COLO668 (cell line): ENCODE data around the gene MGAM2.

ENCODE experiments used
- DNase-seq: peaks from one replicate; lab custom pipeline; 2025; ENCODE audit not compliant: unreplicated experiment; lab: John Stamatoyannopoulos, UW

Gene MGAM2

GRCh38 chr7:142175594-142175993 is 64.1 kb downstream of the MGAM2 start:
- DNase-seq: no peak

DNA sequence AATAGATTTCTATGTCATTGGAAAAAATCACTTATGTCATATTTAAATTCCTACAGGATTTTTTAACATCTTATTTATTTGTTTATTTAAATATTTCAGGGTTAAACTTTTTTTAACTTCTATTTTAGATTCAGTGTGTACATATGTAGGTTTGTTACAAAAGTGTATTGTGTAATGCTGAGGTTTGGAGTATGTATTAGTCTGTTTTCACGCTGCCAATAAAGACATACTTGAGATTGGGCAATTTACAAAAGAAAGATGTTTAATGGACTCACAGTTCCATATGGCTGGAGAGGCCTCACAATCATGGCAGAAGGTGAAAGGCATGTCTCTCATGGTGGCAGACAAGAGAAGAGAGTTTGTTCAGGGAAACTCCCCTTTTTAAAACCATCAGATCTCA is 65.4 kb downstream of the MGAM2 start:
- DNase-seq: no peak

DNA sequence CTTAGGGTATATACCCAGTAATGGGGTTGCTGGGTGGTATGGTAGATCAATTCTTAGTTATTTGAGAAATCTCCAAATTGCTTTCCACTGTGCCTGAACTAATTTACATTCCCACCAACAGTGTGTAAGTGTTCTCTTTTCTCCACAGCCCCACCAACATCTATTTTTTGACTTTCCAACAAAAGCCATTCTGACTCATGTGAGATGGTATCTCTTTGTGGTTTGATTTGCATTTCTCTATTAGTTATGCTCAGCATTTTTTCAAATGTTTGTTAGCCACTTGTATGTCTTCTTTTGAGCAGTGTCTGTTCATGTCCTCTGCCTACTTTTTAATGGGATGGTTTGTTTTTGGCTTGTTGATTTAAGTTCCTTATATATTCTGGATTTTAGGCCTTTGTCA is 66.4 kb downstream of the MGAM2 start:
- DNase-seq: no peak

- DNase-seq: no peak
Observed at GRCh38 chr7:142180426-142180825, 68.9 kb downstream of the MGAM2 start.

GRCh38 chr7:142181211-142181610 is 69.7 kb downstream of the MGAM2 start:
- DNase-seq: no peak

DNA sequence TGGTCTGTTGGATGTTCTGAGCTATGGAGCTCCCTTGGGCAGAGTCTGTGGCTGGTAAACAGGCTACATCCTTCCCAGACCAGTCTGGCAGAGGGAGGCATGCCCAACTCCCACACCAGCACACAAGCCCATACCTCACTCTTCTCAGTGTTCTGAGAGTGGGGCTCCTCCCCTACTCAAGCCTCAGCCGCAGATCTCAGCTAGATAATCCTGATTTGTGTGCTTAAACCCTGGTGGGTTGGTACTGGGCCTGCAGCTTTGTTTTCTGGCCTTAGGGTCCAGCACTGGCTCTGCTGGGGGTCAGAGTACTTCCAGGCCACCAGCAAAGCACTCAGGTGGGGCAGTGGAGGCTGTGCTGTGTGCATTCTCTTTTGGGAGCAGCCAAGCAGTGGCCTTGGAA is 70.4 kb downstream of the MGAM2 start:
- no peak for DNase-seq

GRCh38 chr7:142185069-142185468 is 73.6 kb downstream of the MGAM2 start:
- no peak for DNase-seq

GRCh38 chr7:142185801-142186200 is 74.3 kb downstream of the MGAM2 start:
- no peak for DNase-seq

GRCh38 chr7:142188154-142188553 is 76.6 kb downstream of the MGAM2 start:
- no peak for DNase-seq

DNA sequence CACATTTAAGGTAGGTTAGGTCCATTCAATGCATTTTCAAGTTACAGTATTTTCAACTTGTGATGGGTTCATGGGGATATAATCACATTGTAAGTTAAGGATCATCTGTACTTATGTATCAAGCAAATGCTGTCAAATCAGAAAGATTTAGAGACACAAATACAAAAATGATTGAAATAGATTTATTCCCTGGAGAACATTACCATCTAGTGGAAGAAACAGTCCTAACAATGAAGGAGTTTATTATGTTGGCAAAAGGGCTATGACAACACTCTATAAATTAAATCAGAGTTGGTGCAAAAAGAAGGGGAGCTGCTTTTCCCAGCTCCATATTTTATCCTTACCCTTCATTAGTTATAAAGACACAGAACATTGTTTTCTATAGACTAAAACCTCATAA is 77.3 kb downstream of the MGAM2 start:
- DNase-seq: no peak

DNA sequence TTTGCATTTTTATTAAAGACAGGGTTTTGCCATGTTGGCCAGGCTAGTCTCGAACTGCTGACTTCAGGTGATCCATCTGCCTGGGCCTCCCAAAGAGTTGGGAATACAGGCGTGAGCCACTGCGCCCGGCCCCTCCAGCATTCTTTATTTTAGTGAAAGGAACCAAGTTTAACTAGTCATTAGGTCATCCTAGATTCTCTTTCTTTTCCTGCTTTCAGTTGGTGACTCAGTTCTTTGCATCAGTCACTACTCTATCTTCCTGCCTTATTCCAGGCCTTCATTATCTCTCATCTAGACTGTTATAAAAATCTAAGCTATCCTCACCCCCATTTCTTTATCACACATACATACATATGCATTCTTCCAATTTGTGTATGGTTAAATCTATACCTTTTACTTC is 82.7 kb downstream of the MGAM2 start:
- DNase-seq: no peak

GRCh38 chr7:142196066-142196840 is 84.7 kb downstream of the MGAM2 start:
- DNase-seq: no peak

- DNase-seq: no peak
Observed at GRCh38 chr7:142200206-142200605, 88.7 kb downstream of the MGAM2 start.

GRCh38 chr7:142228537-142229104 is 117.1 kb downstream of the MGAM2 start:
- no peak for DNase-seq

GRCh38 chr7:142231716-142232115 is 120.2 kb downstream of the MGAM2 start:
- no peak for DNase-seq

DNA sequence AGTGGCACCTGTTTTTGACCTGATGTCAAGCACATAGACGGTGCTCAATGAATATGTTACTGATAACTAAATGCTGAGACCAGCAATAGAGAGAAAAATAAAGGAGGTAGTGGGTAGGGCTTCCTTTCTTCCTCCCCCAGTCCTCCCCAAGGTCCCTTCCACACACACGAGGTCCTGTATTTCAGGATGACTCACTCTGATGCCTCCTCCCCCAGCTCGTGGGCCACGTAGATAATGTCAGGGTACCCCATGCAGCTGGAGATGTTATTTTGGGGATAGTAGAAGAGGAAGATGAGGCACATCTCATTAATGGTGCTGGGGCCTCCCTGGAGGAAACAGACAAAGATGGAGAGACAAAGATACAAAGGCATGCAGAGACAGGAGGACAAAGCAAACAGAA is 129.0 kb downstream of the MGAM2 start:
- no peak for DNase-seq

GRCh38 chr7:142243823-142244222 is 132.3 kb downstream of the MGAM2 start:
- DNase-seq: no peak

DNA sequence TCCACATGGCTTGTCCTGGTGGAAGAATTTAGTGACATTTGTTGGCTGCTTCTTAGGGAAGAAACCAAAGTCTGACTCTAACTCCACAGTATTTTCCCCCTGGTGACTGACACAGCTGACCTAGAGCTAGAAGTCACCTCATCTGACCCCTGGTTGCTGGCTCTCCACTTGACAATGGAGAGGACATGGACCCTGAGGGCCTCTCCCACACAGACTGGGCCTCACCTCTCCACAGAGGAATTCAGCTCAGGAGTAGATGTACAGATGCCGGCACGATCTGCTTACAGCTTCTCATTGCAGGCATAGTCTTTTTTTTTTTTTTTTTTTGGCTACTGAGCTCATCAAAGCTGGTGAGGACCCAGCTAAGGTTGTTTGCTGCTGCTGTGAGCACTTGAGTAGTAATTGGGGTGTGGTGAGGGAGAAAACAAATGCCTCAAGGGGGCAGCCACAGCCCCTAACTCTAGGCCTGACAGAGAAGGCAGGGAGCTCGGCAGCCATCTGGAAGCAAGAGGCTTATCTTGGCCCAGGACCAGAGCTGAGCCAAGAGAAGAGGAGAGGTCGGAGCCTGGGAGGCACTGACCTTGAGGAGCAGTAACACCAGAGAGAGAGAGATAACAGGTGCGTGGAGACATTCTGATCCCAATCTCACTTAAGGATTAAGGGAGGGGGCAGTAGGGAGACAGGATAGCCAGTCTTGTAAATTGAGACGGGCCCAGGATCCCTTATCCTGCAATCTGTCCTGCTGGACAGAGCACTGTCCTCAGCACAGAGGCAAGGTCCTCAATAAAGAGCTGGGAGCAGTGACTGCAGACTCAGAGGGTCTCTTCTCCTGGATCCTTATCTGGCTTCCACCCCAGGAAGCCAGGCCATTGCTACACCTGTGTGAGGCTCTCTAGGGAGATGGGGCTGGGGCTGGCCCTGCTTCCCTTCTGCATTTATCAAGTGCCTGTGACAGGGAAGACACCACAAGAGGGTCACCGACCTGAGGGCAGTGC is 136.9 kb downstream of the MGAM2 start:
- DNase-seq: no peak

DNA sequence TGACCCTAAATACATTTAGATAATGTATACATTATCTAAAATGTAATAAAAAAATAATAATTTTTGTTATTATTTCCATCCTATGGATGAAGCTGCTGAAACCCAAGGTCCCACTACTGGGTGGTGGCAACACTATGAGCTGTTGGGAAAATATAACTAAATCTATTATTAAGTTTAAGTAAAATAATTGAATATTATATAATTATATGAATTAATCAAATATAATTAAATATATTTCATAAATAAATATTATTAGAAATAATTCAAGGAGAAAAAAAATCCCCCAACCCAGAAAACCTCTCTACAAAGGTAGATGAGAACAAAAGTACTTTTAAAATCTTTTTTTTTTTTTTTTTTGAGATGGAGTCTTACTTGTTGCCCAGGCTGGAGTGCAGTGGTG is 138.4 kb downstream of the MGAM2 start:
- no peak for DNase-seq

DNA sequence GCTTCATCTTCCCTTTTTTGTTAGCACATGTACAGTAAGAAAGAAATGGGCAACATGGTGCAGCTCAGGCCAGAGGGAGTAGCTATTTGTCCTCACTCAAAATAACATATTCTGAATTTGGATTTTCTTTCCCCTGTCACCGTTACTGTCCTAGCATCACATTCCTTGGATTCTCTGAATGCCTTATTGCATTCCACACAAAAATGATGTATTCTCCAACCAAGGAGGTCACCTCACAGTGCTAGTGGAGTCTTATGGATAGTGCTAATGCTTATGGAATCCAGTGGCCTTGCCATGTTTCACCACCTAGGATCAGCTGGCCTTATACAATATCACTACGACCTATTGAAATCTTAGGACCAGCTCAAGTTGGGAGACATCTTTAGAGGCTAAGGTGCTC is 139.2 kb downstream of the MGAM2 start:
- DNase-seq: no peak

- no peak for DNase-seq
Observed at GRCh38 chr7:142257958-142258357, 146.4 kb downstream of the MGAM2 start, which contains the start of gene PRSS58. TSS of gene PRSS58 (minus strand) at chr7:142258058. CDS start at chr7:142257707, 351 bp downstream.
